ENCODE measurements around the gene FNBP1.

The FNBP1 gene

GRCh38 chr9:129919277-129919676, 123.7 kb downstream of the FNBP1 start:
- DNase-seq (ENCODE audit: low read depth in 2 of 2), result no peak

GRCh38 chr9:129918296-129918950, 124.6 kb downstream of the FNBP1 start:
- DNase-seq (ENCODE audit: low read depth in 2 of 2), result no peak

- DNase-seq (ENCODE audit: low read depth in 2 of 2), result no peak
Observed at GRCh38 chr9:129916707-129917106, 126.3 kb downstream of the FNBP1 start.

GRCh38 chr9:129914051-129914450, 128.9 kb downstream of the FNBP1 start:
- DNase-seq (ENCODE audit: low read depth in 2 of 2), result no peak

GRCh38 chr9:129910628-129911567, 132.1 kb downstream of the FNBP1 start:
- no peak for DNase-seq (ENCODE audit: low read depth in 2 of 2)

GRCh38 chr9:129909851-129910250, 133.1 kb downstream of the FNBP1 start:
- DNase-seq (ENCODE audit: low read depth in 2 of 2), result no peak

- no peak for DNase-seq (ENCODE audit: low read depth in 2 of 2)
Observed at GRCh38 chr9:129908906-129909305, 134.1 kb downstream of the FNBP1 start.

GRCh38 chr9:129907201-129907600, 135.8 kb downstream of the FNBP1 start:
- DNase-seq (ENCODE audit: low read depth in 2 of 2), result no peak

GRCh38 chr9:129906298-129906697, 136.7 kb downstream of the FNBP1 start:
- DNase-seq (ENCODE audit: low read depth in 2 of 2), result no peak

- no peak for DNase-seq (ENCODE audit: low read depth in 2 of 2)
Observed at GRCh38 chr9:129904734-129905133, 138.3 kb downstream of the FNBP1 start.

GRCh38 chr9:129902740-129903134, 140.3 kb downstream of the FNBP1 start:
- no peak for DNase-seq (ENCODE audit: low read depth in 2 of 2)

- no peak for DNase-seq (ENCODE audit: low read depth in 2 of 2)
Observed at GRCh38 chr9:129901993-129902739, 140.8 kb downstream of the FNBP1 start.

- no peak for DNase-seq (ENCODE audit: low read depth in 2 of 2)
Observed at GRCh38 chr9:129900263-129901027, 142.5 kb downstream of the FNBP1 start.

- DNase-seq (ENCODE audit: low read depth in 2 of 2), result no peak
Observed at GRCh38 chr9:129899620-129900019, 143.4 kb downstream of the FNBP1 start.

GRCh38 chr9:129898185-129898584, 144.8 kb downstream of the FNBP1 start:
- DNase-seq (ENCODE audit: low read depth in 2 of 2), result no peak

- DNase-seq (ENCODE audit: low read depth in 2 of 2), result no peak
Observed at GRCh38 chr9:129897263-129897662, 145.7 kb downstream of the FNBP1 start.

- DNase-seq (ENCODE audit: low read depth in 2 of 2), result no peak
Observed at GRCh38 chr9:129895376-129896268, 147.4 kb downstream of the FNBP1 start.

GRCh38 chr9:129894120-129894823, 148.7 kb downstream of the FNBP1 start:
- no peak for DNase-seq (ENCODE audit: low read depth in 2 of 2)

- DNase-seq (ENCODE audit: low read depth in 2 of 2), result no peak
Observed at GRCh38 chr9:129891569-129891968, 151.4 kb downstream of the FNBP1 start.

Measured in activated CD4-positive, alpha-beta T cell treated with anti-CD3 and anti-CD28 coated beads for 24 hours (primary cell).